ENCODE results near the gene SHB. TPM values are rescaled to one million over a fixed set of nuclear protein-coding genes. Genes with fewer than 3 reads are reported as not detected.

The SHB gene
- total and polyA plus RNA-seq, 2 donors (not counting 3 experiments of a cell fraction or from before 2014, with no cell fraction given): 13.4 to 24.9 TPM

- intact Hi-C loops (cut with micrococcal nuclease) (no loop called here), dilution Hi-C loops (cut with MboI; ENCODE audit: extremely low pct_ligation_motif_present, low sequenced_read_pairs) (no loop called here)
- Histone ChIP-seq H3K9me3 (replicated peaks; ENCODE audit: control insufficient read depth, insufficient read depth, low read length) (no peaks in the 10 kb centered on the region), H3K9me1 (replicated peaks; ENCODE audit: control insufficient read depth, extremely low read depth, insufficient read depth, low read length) (no peaks in the 10 kb centered on the region), H3K9ac (replicated peaks; ENCODE audit: extremely low read depth, insufficient read depth, low read length) (no peak overlapping the region), H3K4me2 (ENCODE audit: insufficient read depth, low read length) (no peak overlapping the region), H3K4me3 (replicated peaks in 1 of 3; ENCODE audit: insufficient read depth in 1 of 3, low read depth in 1 of 3, low read length in 3 of 3) (no peak overlapping the region), H3K79me2 (ENCODE audit: control insufficient read depth, insufficient read depth, low read length) (peaks cover 32% of the 10 kb centered on the region), H2AFZ (ENCODE audit: low read depth, low read length) (no peak overlapping the region), H3K27me3 (ENCODE audit: control insufficient read depth in 2 of 2, insufficient read depth in 2 of 2, low read length in 2 of 2) (no peaks in the 10 kb centered on the region), H3K27ac (ENCODE audit: insufficient read depth, low read depth, low read length) (no peak overlapping the region), H4K20me1 (replicated peaks; ENCODE audit: control insufficient read depth, extremely low read depth, insufficient read depth, low read length) (no peaks in the 10 kb centered on the region), H3K4me1 (ENCODE audit: control insufficient read depth, extremely low read depth, insufficient read depth, low read length) (peaks cover 15% of the 10 kb centered on the region), H3K36me3 (ENCODE audit: control insufficient read depth in 2 of 2, extremely low read depth in 1 of 2, insufficient read depth in 2 of 2, low read length in 2 of 2) (peaks cover 6 to 16% of the 10 kb centered on the region in 2 experiments)
- ChIA-PET CTCF (no interaction called here), POLR2A (no interaction called here)
- BruUV-seq (replicated peaks): no TSS peak
- TF ChIP-seq EZH2 (IDR thresholded peaks at IDR 0.05; ENCODE audit: borderline replicate concordance, low read depth, low read length, severe bottlenecking): no peak
- no peak for TF ChIP-seq FOS (IDR thresholded peaks at IDR 0.05; ENCODE audit: borderline replicate concordance, insufficient read depth, low read length)
- TF ChIP-seq JUN (IDR thresholded peaks at IDR 0.05; ENCODE audit: borderline replicate concordance, insufficient read depth, insufficient read length, low read depth): no peak
- TF ChIP-seq POLR2A (IDR thresholded peaks at IDR 0.05; ENCODE audit: low read depth, low read length): no peak
- no peak for TF ChIP-seq CTCF (IDR thresholded peaks at IDR 0.05; ENCODE audit: extremely low read depth in 1 of 2, insufficient read depth in 1 of 2, low read depth in 1 of 2, low read length in 2 of 2)
- TF ChIP-seq MAX (IDR thresholded peaks at IDR 0.05; ENCODE audit: insufficient read depth, insufficient read length): no peak
- no peak for TF ChIP-seq POLR2AphosphoS5 (IDR thresholded peaks at IDR 0.05; ENCODE audit: insufficient read depth, low read depth, low read length)
- no peak for TF ChIP-seq GATA2 (IDR thresholded peaks at IDR 0.05; ENCODE audit: insufficient read depth, insufficient read length, low read depth, low read length)
- TF ChIP-seq MYC (IDR thresholded peaks at IDR 0.05; ENCODE audit: low read depth, low read length): no peak
- DNase-seq (ENCODE audit: low read depth, low spot score): no peak
- FAIRE-seq: no peak
Measured at GRCh38 chr9:37899041-37899440, 170.0 kb downstream of the SHB start.

Data from endothelial cell of umbilical vein (primary cell).